ENCODE measurements around the gene DDX25.

DDX25 gene

GRCh38 chr11:125942771-125943428, 38.6 kb downstream of the DDX25 start:
- Histone ChIP-seq H3K36me3 (ENCODE audit: control insufficient read depth in 1 of 2, insufficient read depth in 2 of 2, low read length in 2 of 2) (no peaks in the 10 kb centered on the region), H3K4me3 (ENCODE audit: low read depth in 1 of 2, low read length in 2 of 2) (no peak overlapping the region), H3K27me3 (ENCODE audit: control insufficient read depth in 1 of 2, insufficient read depth in 2 of 2, low read length in 2 of 2) (no peaks in the 10 kb centered on the region), H3K4me1 (ENCODE audit: control insufficient read depth in 1 of 2, insufficient read depth in 2 of 2, low read length in 2 of 2) (peaks cover 0 to 4% of the 10 kb centered on the region in 2 donors), H3K27ac (ENCODE audit: low read depth, low read length) (no peak overlapping the region), H3K9ac (ENCODE audit: low read depth in 1 of 2, low read length in 2 of 2) (no peak overlapping the region), H3K9me3 (ENCODE audit: control insufficient read depth in 1 of 2, low read length in 2 of 2) (no peaks in the 10 kb centered on the region)

- Histone ChIP-seq H3K9me3 (ENCODE audit: control insufficient read depth in 1 of 2, low read length in 2 of 2) (no peaks in the 10 kb centered on the region), H3K9ac (ENCODE audit: low read depth in 1 of 2, low read length in 2 of 2) (no peak overlapping the region), H3K4me3 (ENCODE audit: low read depth in 1 of 2, low read length in 2 of 2) (no peak overlapping the region), H3K4me1 (ENCODE audit: control insufficient read depth in 1 of 2, insufficient read depth in 2 of 2, low read length in 2 of 2) (peaks cover 0 to 4% of the 10 kb centered on the region in 2 donors), H3K27ac (ENCODE audit: low read depth, low read length) (no peak overlapping the region), H3K36me3 (ENCODE audit: control insufficient read depth in 1 of 2, insufficient read depth in 2 of 2, low read length in 2 of 2) (no peaks in the 10 kb centered on the region), H3K27me3 (ENCODE audit: control insufficient read depth in 1 of 2, insufficient read depth in 2 of 2, low read length in 2 of 2) (no peaks in the 10 kb centered on the region)
These were observed 39.5 kb downstream of the DDX25 start for GRCh38 chr11:125943661-125944349.

GRCh38 chr11:125944350-125945010, 40.2 kb downstream of the DDX25 start:
- no peaks in the 10 kb centered on the region for H3K27me3 ChIP-seq (ENCODE audit: control insufficient read depth in 1 of 2, insufficient read depth in 2 of 2, low read length in 2 of 2)
- H3K4me3 ChIP-seq (ENCODE audit: low read depth in 1 of 2, low read length in 2 of 2) = no peak overlapping the region
- no peaks in the 10 kb centered on the region for H3K36me3 ChIP-seq (ENCODE audit: control insufficient read depth in 1 of 2, insufficient read depth in 2 of 2, low read length in 2 of 2)
- no peak overlapping the region for H3K9ac ChIP-seq (ENCODE audit: low read depth in 1 of 2, low read length in 2 of 2)
- H3K9me3 ChIP-seq (ENCODE audit: control insufficient read depth in 1 of 2, low read length in 2 of 2) = no peaks in the 10 kb centered on the region
- no peak overlapping the region for H3K27ac ChIP-seq (ENCODE audit: low read depth, low read length)
- peaks cover 0 to 4% of the 10 kb centered on the region in 2 donors for H3K4me1 ChIP-seq (ENCODE audit: control insufficient read depth in 1 of 2, insufficient read depth in 2 of 2, low read length in 2 of 2)

GRCh38 chr11:125945011-125945796, 40.9 kb downstream of the DDX25 start:
- Histone ChIP-seq H3K36me3 (ENCODE audit: control insufficient read depth in 1 of 2, insufficient read depth in 2 of 2, low read length in 2 of 2) (no peaks in the 10 kb centered on the region), H3K4me1 (ENCODE audit: control insufficient read depth in 1 of 2, insufficient read depth in 2 of 2, low read length in 2 of 2) (peaks cover 0 to 4% of the 10 kb centered on the region in 2 donors), H3K9me3 (ENCODE audit: control insufficient read depth in 1 of 2, low read length in 2 of 2) (no peaks in the 10 kb centered on the region), H3K4me3 (ENCODE audit: low read depth in 1 of 2, low read length in 2 of 2) (no peak overlapping the region), H3K27ac (ENCODE audit: low read depth, low read length) (no peak overlapping the region), H3K9ac (ENCODE audit: low read depth in 1 of 2, low read length in 2 of 2) (no peak overlapping the region), H3K27me3 (ENCODE audit: control insufficient read depth in 1 of 2, insufficient read depth in 2 of 2, low read length in 2 of 2) (no peaks in the 10 kb centered on the region)

GRCh38 chr11:125945797-125946520, 41.7 kb downstream of the DDX25 start, which contains the start of gene VSIG10L2:
Gene VSIG10L2, plus strand, starts transcription at chr11:125946044. Its CDS starts 12 bp downstream, at chr11:125946056.
- H3K27ac ChIP-seq (ENCODE audit: low read depth, low read length) = no peak within 1 kb of the TSS
- no peak within 1 kb of the TSS for H3K9ac ChIP-seq (ENCODE audit: low read depth in 1 of 2, low read length in 2 of 2)
- peaks cover 0 to 4% of the 10 kb centered on the region in 2 donors for H3K4me1 ChIP-seq (ENCODE audit: control insufficient read depth in 1 of 2, insufficient read depth in 2 of 2, low read length in 2 of 2)
- no peaks in the 10 kb centered on the region for H3K9me3 ChIP-seq (ENCODE audit: control insufficient read depth in 1 of 2, low read length in 2 of 2)
- no peak within 1 kb of the TSS for H3K4me3 ChIP-seq (ENCODE audit: low read depth in 1 of 2, low read length in 2 of 2)
- no peaks in the 10 kb centered on the region for H3K27me3 ChIP-seq (ENCODE audit: control insufficient read depth in 1 of 2, insufficient read depth in 2 of 2, low read length in 2 of 2)
- H3K36me3 ChIP-seq (ENCODE audit: control insufficient read depth in 1 of 2, insufficient read depth in 2 of 2, low read length in 2 of 2) = no peaks in the 10 kb centered on the region

- Histone ChIP-seq H3K27ac (ENCODE audit: low read depth, low read length) (no peak overlapping the region), H3K4me3 (ENCODE audit: low read depth in 1 of 2, low read length in 2 of 2) (no peak overlapping the region), H3K36me3 (ENCODE audit: control insufficient read depth in 1 of 2, insufficient read depth in 2 of 2, low read length in 2 of 2) (no peaks in the 10 kb centered on the region), H3K4me1 (ENCODE audit: control insufficient read depth in 1 of 2, insufficient read depth in 2 of 2, low read length in 2 of 2) (peaks cover 0 to 4% of the 10 kb centered on the region in 2 donors), H3K27me3 (ENCODE audit: control insufficient read depth in 1 of 2, insufficient read depth in 2 of 2, low read length in 2 of 2) (no peaks in the 10 kb centered on the region), H3K9me3 (ENCODE audit: control insufficient read depth in 1 of 2, low read length in 2 of 2) (no peaks in the 10 kb centered on the region), H3K9ac (ENCODE audit: low read depth in 1 of 2, low read length in 2 of 2) (no peak overlapping the region)
These were observed 42.6 kb downstream of the DDX25 start for GRCh38 chr11:125946712-125947418.

GRCh38 chr11:125947419-125948277, 43.3 kb downstream of the DDX25 start:
- H3K4me3 ChIP-seq (ENCODE audit: low read depth in 1 of 2, low read length in 2 of 2) = no peak overlapping the region
- no peak overlapping the region for H3K9ac ChIP-seq (ENCODE audit: low read depth in 1 of 2, low read length in 2 of 2)
- peaks cover 0 to 5% of the 10 kb centered on the region in 2 donors for H3K4me1 ChIP-seq (ENCODE audit: control insufficient read depth in 1 of 2, insufficient read depth in 2 of 2, low read length in 2 of 2)
- H3K36me3 ChIP-seq (ENCODE audit: control insufficient read depth in 1 of 2, insufficient read depth in 2 of 2, low read length in 2 of 2) = no peaks in the 10 kb centered on the region
- no peak overlapping the region for H3K27ac ChIP-seq (ENCODE audit: low read depth, low read length)
- no peaks in the 10 kb centered on the region for H3K9me3 ChIP-seq (ENCODE audit: control insufficient read depth in 1 of 2, low read length in 2 of 2)
- H3K27me3 ChIP-seq (ENCODE audit: control insufficient read depth in 1 of 2, insufficient read depth in 2 of 2, low read length in 2 of 2) = no peaks in the 10 kb centered on the region

- no peak overlapping the region for H3K27ac ChIP-seq (ENCODE audit: low read depth, low read length)
- peaks cover 0 to 10% of the 10 kb centered on the region in 2 donors for H3K4me1 ChIP-seq (ENCODE audit: control insufficient read depth in 1 of 2, insufficient read depth in 2 of 2, low read length in 2 of 2)
- H3K9ac ChIP-seq (ENCODE audit: low read depth in 1 of 2, low read length in 2 of 2) = no peak overlapping the region
- H3K4me3 ChIP-seq (ENCODE audit: low read depth in 1 of 2, low read length in 2 of 2) = no peak overlapping the region
- no peaks in the 10 kb centered on the region for H3K36me3 ChIP-seq (ENCODE audit: control insufficient read depth in 1 of 2, insufficient read depth in 2 of 2, low read length in 2 of 2)
- no peaks in the 10 kb centered on the region for H3K9me3 ChIP-seq (ENCODE audit: control insufficient read depth in 1 of 2, low read length in 2 of 2)
- H3K27me3 ChIP-seq (ENCODE audit: control insufficient read depth in 1 of 2, insufficient read depth in 2 of 2, low read length in 2 of 2) = no peaks in the 10 kb centered on the region
These were observed 44.2 kb downstream of the DDX25 start for GRCh38 chr11:125948278-125949051.

All from duodenal mucosa (tissue), 2 donors.